ENCODE measurements around the gene POLR3A. TPM values are rescaled to one million over a fixed set of nuclear protein-coding genes. Genes with fewer than 3 reads are reported as not detected.

POLR3A gene
- total RNA-seq, 1 experiment from 2014 or later = 12.3 TPM

DNA sequence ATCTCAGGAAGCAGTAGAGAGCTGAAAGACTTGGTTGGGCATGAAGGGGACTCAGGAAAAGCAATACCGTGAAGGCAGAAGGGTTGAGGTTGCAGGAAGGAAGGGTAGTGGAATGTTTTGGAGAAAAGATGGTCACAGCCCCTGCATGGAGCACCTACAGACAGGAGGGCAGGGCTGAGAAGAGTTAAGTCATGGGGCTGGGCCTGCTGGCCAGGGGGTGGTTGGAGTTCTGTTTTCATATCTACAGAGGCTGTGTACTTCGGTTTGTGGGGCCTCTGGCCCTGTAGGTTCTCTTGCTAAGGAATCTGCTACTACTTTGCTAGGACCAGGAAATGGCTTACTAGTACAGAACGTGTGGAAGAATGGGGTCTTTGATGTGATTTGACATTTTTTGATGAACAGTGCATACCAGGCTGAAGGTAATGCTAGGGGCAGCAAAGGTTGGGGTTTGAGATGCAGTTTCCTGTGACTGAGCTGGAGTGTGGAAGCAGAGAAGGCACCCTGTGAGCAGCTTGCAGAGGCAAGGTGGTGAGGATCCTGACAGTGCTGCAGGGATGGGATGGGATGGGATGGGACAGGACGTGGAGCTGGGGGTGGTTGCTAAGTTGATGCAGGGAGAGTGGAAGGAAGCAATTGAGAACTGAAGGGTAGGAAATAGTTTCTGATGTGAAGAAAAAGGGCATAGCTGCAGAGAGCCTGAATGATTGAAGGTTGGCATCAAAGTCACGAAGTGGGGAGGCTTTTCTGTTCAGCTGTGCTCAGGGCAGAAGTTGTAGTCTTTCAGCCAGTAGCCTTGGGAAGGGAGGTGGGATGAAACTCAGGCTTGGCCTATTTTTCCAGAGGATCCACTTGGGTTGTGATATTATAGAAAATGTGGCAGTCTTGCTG is 12.1 kb upstream of the POLR3A start:
- Histone ChIP-seq H3K27me3 (ENCODE audit: control insufficient read depth, insufficient read depth, low read length) (no peaks in the 10 kb centered on the region), H3K4me3 (ENCODE audit: insufficient read depth, low read depth, low read length) (no peak overlapping the region), H3K36me3 (replicated peaks; ENCODE audit: control insufficient read depth, insufficient read depth, low read length) (peaks cover 54% of the 10 kb centered on the region)
- DNase-seq = no peak

DNA sequence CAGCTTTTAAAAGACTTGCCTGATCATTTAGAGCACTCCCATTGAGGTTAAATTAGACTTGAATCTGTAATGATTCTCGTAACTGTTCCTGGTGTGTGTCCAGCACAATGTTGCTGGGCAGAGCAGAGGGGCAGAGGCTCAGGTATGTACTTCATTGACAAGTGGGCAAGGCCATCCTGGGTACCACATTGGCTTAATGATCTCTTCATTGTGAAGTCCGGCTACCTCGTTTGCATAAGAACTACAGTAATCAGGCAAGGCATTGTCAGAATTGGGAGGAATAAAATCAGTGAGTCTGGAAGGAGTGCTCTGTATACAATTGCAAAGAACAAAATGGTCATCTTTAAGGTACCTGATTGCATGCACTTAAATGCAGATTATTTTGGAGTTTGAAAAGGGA is 10.4 kb upstream of the POLR3A start:
- no peak for DNase-seq

DNA sequence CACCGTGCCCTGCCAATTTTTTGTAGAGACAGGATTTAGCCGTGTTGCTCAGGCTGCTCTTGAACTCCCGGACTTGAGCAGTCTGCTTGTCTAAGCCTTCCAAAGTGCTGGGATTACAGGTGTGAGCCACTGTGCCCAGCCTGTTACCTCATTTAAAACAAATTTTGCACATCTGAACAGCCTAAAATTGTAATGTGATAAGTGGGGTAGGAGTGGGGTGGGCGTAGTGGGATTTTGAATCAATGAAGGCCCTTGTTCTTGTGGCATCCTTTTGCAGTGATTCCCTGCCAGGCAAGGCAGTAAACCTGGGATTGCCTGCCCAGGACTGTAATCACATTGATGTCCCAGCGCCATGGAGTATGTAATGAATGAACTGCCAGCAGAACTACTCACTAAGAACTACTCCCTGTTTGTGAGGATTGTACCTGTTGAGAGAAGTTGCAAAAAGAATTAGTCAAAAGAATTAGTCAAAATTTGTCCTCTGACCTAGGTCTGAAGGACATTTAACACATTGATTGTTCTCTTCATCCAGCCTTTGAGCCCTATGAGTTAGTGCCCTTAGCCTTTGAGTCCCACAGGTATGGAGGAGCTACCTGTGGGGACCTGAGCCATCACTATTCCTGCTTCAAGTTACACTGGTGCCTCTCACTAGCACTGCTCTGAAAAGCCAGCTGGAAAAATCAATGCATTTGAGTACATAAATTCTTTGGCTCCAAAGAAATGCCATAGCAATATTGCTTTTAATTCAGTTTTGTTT is 9.7 kb upstream of the POLR3A start:
- Histone ChIP-seq H3K36me3 (replicated peaks; ENCODE audit: control insufficient read depth, insufficient read depth, low read length) (peaks cover 67% of the 10 kb centered on the region), H3K4me3 (ENCODE audit: insufficient read depth, low read depth, low read length) (no peak overlapping the region)
- DNase-seq = no peak

More for the DNA sequence above, 10.4 kb upstream of the POLR3A start:
- Histone ChIP-seq H3K27me3 (ENCODE audit: control insufficient read depth, insufficient read depth, low read length) (no peaks in the 10 kb centered on the region), H3K4me3 (ENCODE audit: insufficient read depth, low read depth, low read length) (no peak overlapping the region), H3K36me3 (replicated peaks; ENCODE audit: control insufficient read depth, insufficient read depth, low read length) (peaks cover 67% of the 10 kb centered on the region)

DNA sequence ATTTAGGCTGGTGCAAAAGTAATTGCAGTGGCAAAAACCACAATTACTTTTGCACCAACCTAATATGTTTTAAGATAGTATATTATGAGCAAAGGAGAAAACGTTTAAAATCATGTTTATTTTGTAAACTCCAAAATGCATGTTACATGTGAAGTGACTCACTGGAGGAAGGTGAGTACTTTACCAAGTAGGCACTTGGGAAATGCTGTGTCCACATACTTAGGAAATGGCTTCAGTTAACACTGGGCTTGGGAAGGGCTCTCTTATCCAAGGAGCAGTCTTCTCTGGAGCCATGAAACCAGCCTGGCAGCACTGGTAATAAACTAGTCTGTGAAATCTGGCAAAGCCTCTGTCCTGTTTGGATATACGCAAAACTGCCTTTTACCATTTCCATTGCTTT is 8.8 kb upstream of the POLR3A start:
- no peak for DNase-seq
- Histone ChIP-seq H3K36me3 (replicated peaks; ENCODE audit: control insufficient read depth, insufficient read depth, low read length) (peaks cover 64% of the 10 kb centered on the region), H3K27me3 (ENCODE audit: control insufficient read depth, insufficient read depth, low read length) (no peaks in the 10 kb centered on the region), H3K4me3 (ENCODE audit: insufficient read depth, low read depth, low read length) (no peak overlapping the region)

More for the DNA sequence above, 9.7 kb upstream of the POLR3A start:
- H3K27me3 ChIP-seq (ENCODE audit: control insufficient read depth, insufficient read depth, low read length) = no peaks in the 10 kb centered on the region

DNA sequence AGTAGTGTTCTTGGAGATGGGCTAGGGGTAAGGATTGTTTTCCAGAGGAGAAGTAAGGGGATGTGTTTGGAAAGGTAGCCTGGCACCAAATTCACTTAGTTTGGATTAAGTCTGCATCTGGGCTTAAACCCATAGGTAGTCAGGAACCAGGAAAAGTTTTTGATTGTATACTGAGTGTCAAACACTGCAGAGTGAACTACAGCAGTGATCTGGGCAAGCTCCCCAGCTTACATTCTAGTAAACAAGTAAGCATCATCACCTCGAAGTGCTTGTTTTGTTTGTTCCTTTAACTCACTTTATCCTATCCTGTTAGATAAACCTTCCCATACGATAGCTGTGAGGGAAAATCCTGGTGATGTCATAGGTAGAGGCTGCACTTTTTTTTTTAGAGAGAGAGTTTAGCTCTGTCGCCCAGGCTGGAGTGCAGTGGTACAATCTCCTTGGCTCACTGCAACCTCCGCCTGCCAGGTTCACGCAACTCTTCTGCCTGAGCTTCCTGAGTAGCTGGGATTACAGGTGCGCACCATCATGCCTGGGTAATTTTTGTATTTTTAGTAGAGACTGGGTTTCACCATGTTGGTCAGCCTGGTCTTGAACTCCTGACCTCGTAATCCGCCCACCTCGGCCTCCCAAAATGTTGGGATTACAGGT is 6.7 kb upstream of the POLR3A start:
- Histone ChIP-seq H3K27me3 (ENCODE audit: control insufficient read depth, insufficient read depth, low read length) (no peaks in the 10 kb centered on the region), H3K36me3 (replicated peaks; ENCODE audit: control insufficient read depth, insufficient read depth, low read length) (peaks cover 50% of the 10 kb centered on the region), H3K4me3 (ENCODE audit: insufficient read depth, low read depth, low read length) (no peak overlapping the region)
- no peak for DNase-seq

DNA sequence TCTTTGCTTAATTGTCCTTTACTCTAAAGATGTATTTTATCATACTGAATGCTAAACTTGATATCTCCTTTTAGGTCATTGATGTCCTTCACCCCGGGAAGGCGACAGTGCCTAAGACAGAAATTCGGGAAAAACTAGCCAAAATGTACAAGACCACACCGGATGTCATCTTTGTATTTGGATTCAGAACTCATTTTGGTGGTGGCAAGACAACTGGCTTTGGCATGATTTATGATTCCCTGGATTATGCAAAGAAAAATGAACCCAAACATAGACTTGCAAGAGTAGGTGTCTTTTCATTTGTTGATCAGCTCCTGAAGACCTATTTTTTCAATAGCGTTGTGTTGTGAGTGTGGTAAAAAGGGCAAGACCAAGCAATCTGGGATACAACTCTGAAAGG is 6.1 kb upstream of the POLR3A start:
- Histone ChIP-seq H3K36me3 (replicated peaks; ENCODE audit: control insufficient read depth, insufficient read depth, low read length) (peaks cover 44% of the 10 kb centered on the region), H3K27me3 (ENCODE audit: control insufficient read depth, insufficient read depth, low read length) (no peaks in the 10 kb centered on the region), H3K4me3 (ENCODE audit: insufficient read depth, low read depth, low read length) (no peak overlapping the region; the same call in 1 of the 2 replicates)
- no peak for DNase-seq

DNA sequence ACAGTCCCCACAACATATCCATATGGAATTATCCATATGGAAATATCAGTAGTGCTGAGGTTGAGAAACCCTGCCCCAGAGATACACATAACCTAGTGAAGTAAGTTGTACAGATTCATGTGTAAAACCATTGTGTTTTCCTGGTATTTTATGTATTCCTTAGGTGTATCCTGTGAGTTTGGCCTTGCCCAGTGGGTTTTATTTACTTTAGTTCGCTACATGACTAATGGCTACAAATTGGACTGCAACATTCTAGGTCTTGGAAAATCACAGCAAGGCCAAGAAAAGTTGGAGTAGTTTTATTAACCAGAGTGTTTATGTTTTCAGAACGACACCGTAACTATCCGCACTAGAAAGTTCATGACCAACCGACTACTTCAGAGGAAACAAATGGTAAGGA is 5.7 kb upstream of the POLR3A start:
- Histone ChIP-seq H3K36me3 (replicated peaks; ENCODE audit: control insufficient read depth, insufficient read depth, low read length) (peaks cover 40% of the 10 kb centered on the region), H3K4me3 (ENCODE audit: insufficient read depth, low read depth, low read length) (peak overlapping the region; percentile 92), H3K27me3 (ENCODE audit: control insufficient read depth, insufficient read depth, low read length) (no peaks in the 10 kb centered on the region)
- no peak for DNase-seq

DNA sequence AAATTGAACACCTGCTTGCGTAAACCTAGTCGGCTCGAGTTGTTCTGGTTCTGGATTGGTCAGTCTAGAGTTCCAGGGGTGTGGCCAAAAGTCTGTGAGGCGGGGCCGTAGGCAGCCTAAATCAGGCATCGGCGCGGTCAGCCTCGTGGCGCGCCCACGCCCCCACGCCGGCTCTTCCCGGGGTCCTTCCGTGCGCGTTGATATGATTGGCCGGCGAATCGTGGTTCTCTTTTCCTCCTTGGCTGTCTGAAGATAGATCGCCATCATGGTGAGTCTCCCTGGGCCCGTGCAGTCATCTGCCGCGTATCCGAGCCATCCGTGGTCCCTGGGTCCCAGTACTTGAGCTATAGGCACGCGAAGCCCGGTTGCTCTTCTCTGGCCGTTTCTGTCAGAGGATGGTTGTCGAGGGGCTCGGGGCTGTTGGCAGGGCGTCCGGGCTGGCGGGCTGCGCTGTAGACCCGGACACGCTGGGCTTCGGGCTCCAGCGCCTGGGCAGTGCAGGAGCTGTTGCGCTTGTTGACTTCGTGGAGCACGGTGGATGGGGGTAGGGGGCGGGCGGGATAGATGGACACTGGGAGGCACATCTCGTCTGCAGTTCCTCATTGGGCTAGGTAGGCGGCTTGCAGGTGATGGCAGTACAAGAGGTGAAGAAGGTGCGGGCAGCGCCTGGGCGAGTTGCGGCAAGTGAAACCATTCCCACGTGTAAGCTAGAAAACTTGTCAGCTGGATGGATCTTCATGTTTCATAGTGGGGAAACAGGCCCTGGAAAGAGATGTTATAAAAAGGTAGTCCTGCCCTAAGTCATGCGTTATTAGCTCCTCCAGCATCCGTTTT is 4.5 kb upstream of the POLR3A start, which contains the start of gene RPS24:
Gene RPS24, plus strand, starts transcription at position 227 of the 834 bp plus-strand sequence. Its CDS starts 39 bp downstream, at position 266.
- DNase-seq = peak; percentile 95
- H3K4me3 ChIP-seq (ENCODE audit: insufficient read depth, low read depth, low read length) = peak within 1 kb of the TSS; percentile 92
- H3K27me3 ChIP-seq (ENCODE audit: control insufficient read depth, insufficient read depth, low read length) = no peaks in the 10 kb centered on the region
- peaks cover 33% of the 10 kb centered on the region for H3K36me3 ChIP-seq (replicated peaks; ENCODE audit: control insufficient read depth, insufficient read depth, low read length)

DNA sequence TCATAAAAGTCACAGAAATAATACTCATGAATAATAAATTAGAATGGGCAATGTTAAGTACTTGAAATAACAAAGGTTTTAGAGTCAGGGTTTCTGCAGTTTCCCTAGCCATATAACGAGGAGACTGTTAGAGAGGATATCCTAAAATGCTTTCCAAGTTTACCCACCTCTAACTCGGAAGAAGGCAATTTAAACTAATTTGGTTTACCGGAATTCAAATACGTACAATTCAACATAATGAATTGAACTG is 4.0 kb upstream of the POLR3A start:
- Histone ChIP-seq H3K4me3 (ENCODE audit: insufficient read depth, low read depth, low read length) (peak overlapping the region; percentile 35), H3K36me3 (replicated peaks; ENCODE audit: control insufficient read depth, insufficient read depth, low read length) (peaks cover 29% of the 10 kb centered on the region), H3K27me3 (ENCODE audit: control insufficient read depth, insufficient read depth, low read length) (no peaks in the 10 kb centered on the region)
- DNase-seq = no peak

DNA sequence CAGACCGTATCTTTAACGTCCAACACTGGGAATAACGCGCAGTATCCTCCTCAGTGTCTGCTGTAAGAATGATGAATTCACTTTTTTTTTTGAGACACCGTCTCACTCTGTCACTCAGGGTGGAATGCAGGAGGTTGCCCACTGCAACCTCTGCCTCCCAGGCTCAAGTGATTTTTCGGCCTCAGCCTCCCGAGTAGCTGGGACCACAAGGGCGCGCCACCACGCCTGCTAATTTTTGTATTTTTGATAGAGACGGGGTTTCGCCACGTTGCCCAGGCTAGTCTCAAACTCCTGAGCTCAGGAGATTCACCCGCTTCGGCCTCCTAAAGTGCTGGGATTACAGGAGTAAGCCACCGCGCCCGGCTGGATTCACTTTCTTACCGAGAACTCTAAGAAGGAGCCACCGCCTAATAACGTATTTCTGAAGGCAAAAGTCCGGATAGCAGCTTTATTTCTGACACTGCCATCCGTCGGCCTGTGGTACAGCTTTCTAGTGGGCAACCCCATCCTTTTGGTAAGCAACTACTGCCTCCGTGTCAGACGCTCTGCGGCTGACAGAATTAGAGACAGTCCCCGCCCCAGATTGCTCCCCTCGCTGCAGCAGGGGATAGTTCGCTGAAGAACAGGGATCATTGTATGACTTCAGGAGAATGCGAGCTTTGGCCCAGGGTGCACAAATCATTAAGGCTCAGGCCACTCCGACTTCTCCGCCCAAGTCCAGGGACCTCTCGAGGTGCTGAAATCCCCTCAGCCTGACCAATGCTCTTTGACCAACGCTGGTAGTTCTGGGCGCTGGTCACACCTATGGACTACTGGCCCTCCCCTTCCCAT is 662 bp downstream of the POLR3A start:
- Histone ChIP-seq H3K36me3 (replicated peaks; ENCODE audit: control insufficient read depth, insufficient read depth, low read length) (peaks cover 24% of the 10 kb centered on the region), H3K27me3 (ENCODE audit: control insufficient read depth, insufficient read depth, low read length) (no peaks in the 10 kb centered on the region), H3K4me3 (ENCODE audit: insufficient read depth, low read depth, low read length) (peak overlapping the region; percentile 96)
- no peak for DNase-seq

DNA sequence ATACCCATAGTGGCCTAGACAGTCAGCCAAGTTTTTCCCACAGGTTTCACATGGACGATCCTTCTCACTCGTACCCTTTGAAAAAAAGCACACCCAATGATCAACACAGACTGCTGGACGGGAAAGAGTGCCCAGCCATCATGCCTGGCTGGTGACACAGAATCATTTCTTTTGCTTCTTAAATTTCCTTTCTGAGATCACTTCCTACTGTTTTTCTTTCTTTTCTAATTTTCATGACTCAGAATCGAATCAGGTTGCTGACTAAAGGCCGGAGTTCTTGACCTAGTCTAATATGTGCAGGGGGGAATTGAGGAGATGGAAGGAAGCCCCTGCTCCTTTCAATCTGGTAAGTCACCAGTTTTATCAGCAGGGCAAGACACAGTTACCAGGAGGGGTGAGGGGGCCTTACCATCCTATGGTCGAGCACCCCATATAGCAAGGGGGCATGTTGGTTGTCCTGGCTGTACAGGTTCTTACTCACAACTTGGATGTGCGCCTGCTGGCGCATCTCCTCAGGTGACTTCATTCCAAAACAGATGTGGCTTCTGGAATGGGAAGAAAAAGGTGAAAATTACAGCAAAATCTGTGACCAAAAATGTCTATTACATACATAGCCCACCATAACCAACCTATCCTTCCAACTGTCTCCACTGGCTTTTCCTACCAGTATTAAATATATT is 3.5 kb downstream of the POLR3A start:
- peaks cover 45% of the 10 kb centered on the region for H3K36me3 ChIP-seq (replicated peaks; ENCODE audit: control insufficient read depth, insufficient read depth, low read length)

DNA sequence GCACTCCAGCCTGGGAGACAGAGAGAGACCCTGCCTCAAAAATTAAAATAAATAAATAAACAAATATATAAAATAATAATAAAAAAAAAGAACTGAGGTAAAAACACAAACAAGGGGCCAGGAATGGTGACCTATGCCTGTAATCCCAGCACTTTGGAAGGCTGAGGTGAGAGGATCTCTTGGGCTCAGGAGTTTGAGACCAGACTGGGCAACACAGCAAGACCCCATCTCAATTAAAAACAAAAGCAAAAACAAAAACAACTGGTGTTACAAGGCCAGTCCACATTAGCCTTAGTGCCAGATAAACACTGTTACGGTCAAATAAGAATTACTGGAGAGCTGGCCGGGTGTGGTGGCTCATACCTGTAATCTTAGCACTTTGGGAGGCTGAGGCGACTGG is 5.6 kb downstream of the POLR3A start:
- no peak for DNase-seq
- Histone ChIP-seq H3K4me3 (ENCODE audit: insufficient read depth, low read depth, low read length) (no peak overlapping the region), H3K27me3 (ENCODE audit: control insufficient read depth, insufficient read depth, low read length) (no peaks in the 10 kb centered on the region), H3K36me3 (replicated peaks; ENCODE audit: control insufficient read depth, insufficient read depth, low read length) (peaks cover 56% of the 10 kb centered on the region)

More for the DNA sequence above, 3.5 kb downstream of the POLR3A start:
- Histone ChIP-seq H3K27me3 (ENCODE audit: control insufficient read depth, insufficient read depth, low read length) (no peaks in the 10 kb centered on the region), H3K4me3 (ENCODE audit: insufficient read depth, low read depth, low read length) (no peak overlapping the region)
- DNase-seq = no peak

DNA sequence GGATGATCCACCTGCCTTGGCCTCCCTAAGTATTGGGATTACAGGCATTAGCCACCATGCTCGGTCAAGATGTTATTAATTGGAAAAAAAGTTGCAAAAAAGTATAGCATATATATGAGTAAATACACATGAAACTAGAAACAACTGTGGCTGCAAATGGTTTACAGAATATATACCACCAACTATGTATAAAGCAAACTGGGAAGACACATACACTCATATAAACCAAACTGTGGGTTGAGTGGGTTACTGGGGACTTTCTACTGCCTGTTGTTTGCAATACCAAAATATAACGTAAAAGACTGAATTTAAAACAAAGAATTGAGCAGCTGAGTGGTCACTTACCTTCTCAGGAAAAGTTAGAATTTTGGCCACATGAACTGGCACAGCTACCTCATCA is 8.1 kb downstream of the POLR3A start:
- H3K27me3 ChIP-seq (ENCODE audit: control insufficient read depth, insufficient read depth, low read length) = no peaks in the 10 kb centered on the region
- no peak overlapping the region for H3K4me3 ChIP-seq (ENCODE audit: insufficient read depth, low read depth, low read length)
- DNase-seq = no peak
- peaks cover 65% of the 10 kb centered on the region for H3K36me3 ChIP-seq (replicated peaks; ENCODE audit: control insufficient read depth, insufficient read depth, low read length)

Data from H7 (cell line).